HEK293 (cell line): ENCODE measurements around the gene PLCB1.

Source experiments
- CTCF ChIA-PET: fragments of 350-600 bp; formaldehyde crosslinking; extraction: SDS; loops from one replicate; lab custom pipeline; 2021; ENCODE audit warnings: antibody characterized with exemption; lab: Yijun Ruan, JAX
- POLR2A ChIA-PET: fragments of 300-600 bp; formaldehyde crosslinking; extraction: SDS; loops from one replicate; lab custom pipeline; 2020; ENCODE audit warnings: antibody characterized with exemption, inconsistent platforms; lab: Yijun Ruan, JAX
- H3K27ac ChIP-seq: fragments of 200-500 bp; sonication (Bioruptor generic); 2 replicates; pipeline ENCODE4 v1.5.1; 2014; ENCODE audit warnings: low read depth, low read length, control low read depth, inconsistent platforms; ENCODE audit errors: extremely low read depth
- H3K36me3 ChIP-seq, 2 experiments: fragments of 200-500 bp in 1 of 2; sonication (Bioruptor generic) in 1 of 2; 1 replicate in 1 of 2; 2 replicates in 1 of 2; pipeline ENCODE4 v1.5.1; 2014 to 2017; ENCODE audit warnings: inconsistent platforms in 2 of 2, low read length in 2 of 2; ENCODE audit not compliant: control insufficient read depth in 2 of 2, insufficient read depth in 1 of 2
- H3K4me1 ChIP-seq: fragments of 200-500 bp; sonication (Bioruptor generic); 2 replicates; pipeline ENCODE4 v1.5.1; 2014; ENCODE audit warnings: mild to moderate bottlenecking, low read length, inconsistent platforms; ENCODE audit not compliant: control insufficient read depth, insufficient read depth
- H3K4me3 ChIP-seq: 2 replicates; pipeline ENCODE4 v1.5.1; 2011; ENCODE audit warnings: low read depth, mild to moderate bottlenecking, control low read depth, low read length, moderate library complexity
- H3K9me3 ChIP-seq: fragments of 200-500 bp; sonication (Bioruptor generic); 2 replicates; pipeline ENCODE4 v1.5.1; 2014; ENCODE audit warnings: low read depth, low read length, inconsistent platforms; ENCODE audit not compliant: control insufficient read depth, insufficient read depth
- FEZF1 ChIP-seq: fragments of 450-650 bp; formaldehyde crosslinking; IDR thresholded peaks from 2 replicates; pipeline ENCODE4 v1.5.1; 2016; ENCODE audit warnings: missing biosample characterization, missing genetic modification characterization
- HOXA7 ChIP-seq: sonication (generic); formaldehyde crosslinking; IDR thresholded peaks from 2 replicates; pipeline ENCODE4 v1.8.1; 2022; ENCODE audit warnings: missing genetic modification reagents, borderline replicate concordance
- PRDM1 ChIP-seq: fragments of 450-650 bp; formaldehyde crosslinking; IDR thresholded peaks from 2 replicates; pipeline ENCODE4; 2016; ENCODE audit warnings: missing biosample characterization, missing genetic modification characterization
- REPIN1 ChIP-seq: fragments of 450-650 bp; formaldehyde crosslinking; IDR thresholded peaks from 2 replicates; pipeline ENCODE4 v1.5.1; 2017; ENCODE audit warnings: missing biosample characterization, missing genetic modification characterization, low read depth
- TRIM28 ChIP-seq: IDR thresholded peaks from 2 replicates; pipeline ENCODE4 v1.6.1; 2011; ENCODE audit warnings: low read length, control low read depth, borderline replicate concordance
- ZIC2 ChIP-seq: fragments of 450-650 bp; formaldehyde crosslinking; IDR thresholded peaks from 2 replicates; pipeline ENCODE4 v1.5.1; 2016; ENCODE audit warnings: missing biosample characterization, missing genetic modification characterization
- ZNF132 ChIP-seq: fragments of 450-650 bp; formaldehyde crosslinking; IDR thresholded peaks from 2 replicates; pipeline ENCODE4 v1.5.1; 2017; ENCODE audit warnings: missing biosample characterization, missing genetic modification characterization, borderline replicate concordance
- ZNF174 ChIP-seq: fragments of 450-650 bp; formaldehyde crosslinking; IDR thresholded peaks from 2 replicates; pipeline ENCODE4 v1.5.0; 2017; ENCODE audit warnings: missing biosample characterization, mild to moderate bottlenecking, missing genetic modification characterization
- ZNF214 ChIP-seq: fragments of 450-650 bp; formaldehyde crosslinking; IDR thresholded peaks from 2 replicates; pipeline ENCODE4 v1.5.1; 2017; ENCODE audit warnings: missing biosample characterization, mild to moderate bottlenecking, missing genetic modification characterization, borderline replicate concordance
- ZNF221 ChIP-seq: fragments of 450-650 bp; formaldehyde crosslinking; IDR thresholded peaks from 2 replicates; pipeline ENCODE4 v1.5.1; 2017; ENCODE audit warnings: missing biosample characterization, missing genetic modification characterization, borderline replicate concordance
- ZNF223 ChIP-seq: fragments of 450-650 bp; formaldehyde crosslinking; IDR thresholded peaks from 2 replicates; pipeline ENCODE4 v1.5.1; 2016; ENCODE audit warnings: missing biosample characterization, missing genetic modification characterization
- ZNF416 ChIP-seq: fragments of 450-650 bp; formaldehyde crosslinking; IDR thresholded peaks from 2 replicates; pipeline ENCODE4 v1.5.1; 2016; ENCODE audit warnings: missing biosample characterization, missing genetic modification characterization
- ZNF423 ChIP-seq: fragments of 450-650 bp; formaldehyde crosslinking; IDR thresholded peaks from 2 replicates; pipeline ENCODE4 v1.5.1; 2016; ENCODE audit warnings: missing biosample characterization, missing genetic modification characterization
- ZNF560 ChIP-seq: fragments of 450-650 bp; formaldehyde crosslinking; IDR thresholded peaks from 2 replicates; pipeline ENCODE4 v1.5.1; 2017; ENCODE audit warnings: missing biosample characterization, missing genetic modification characterization, borderline replicate concordance
- ZNF623 ChIP-seq: fragments of 450-650 bp; formaldehyde crosslinking; IDR thresholded peaks from 2 replicates; pipeline ENCODE4 v1.5.1; 2016; ENCODE audit warnings: missing biosample characterization, missing genetic modification characterization
- ZNF76 ChIP-seq: fragments of 450-650 bp; formaldehyde crosslinking; IDR thresholded peaks from 2 replicates; pipeline ENCODE4; 2016; ENCODE audit warnings: low read depth, missing biosample characterization, missing genetic modification characterization, borderline replicate concordance
- ZNF785 ChIP-seq: fragments of 450-650 bp; formaldehyde crosslinking; IDR thresholded peaks from 2 replicates; pipeline ENCODE4 v1.5.1; 2016; ENCODE audit warnings: missing biosample characterization, missing genetic modification characterization
- ZNF837 ChIP-seq: fragments of 450-650 bp; formaldehyde crosslinking; IDR thresholded peaks from 2 replicates; pipeline ENCODE4 v1.5.1; 2016; ENCODE audit warnings: missing biosample characterization, missing genetic modification characterization
- ZSCAN30 ChIP-seq: fragments of 450-650 bp; IDR thresholded peaks from 2 replicates; pipeline ENCODE4 v1.5.1; 2018; ENCODE audit warnings: missing biosample characterization, mild to moderate bottlenecking, missing genetic modification characterization, moderate library complexity
- TF ChIP-seq, protein P1 (sequence below): fragments of 450-650 bp; formaldehyde crosslinking; IDR thresholded peaks from 2 replicates; pipeline ENCODE4 v1.5.1; 2016; ENCODE audit warnings: missing biosample characterization, missing genetic modification characterization
- TF ChIP-seq, protein P2 (sequence below): fragments of 450-650 bp; formaldehyde crosslinking; IDR thresholded peaks from 2 replicates; pipeline ENCODE4 v1.5.1; 2016; ENCODE audit warnings: missing biosample characterization, missing genetic modification characterization, borderline replicate concordance
- TF ChIP-seq, protein P3 (sequence below): fragments of 450-650 bp; formaldehyde crosslinking; IDR thresholded peaks from 2 replicates; pipeline ENCODE4 v1.5.1; 2016; ENCODE audit warnings: missing biosample characterization, missing genetic modification characterization, low read depth

PLCB1 gene

DNA sequence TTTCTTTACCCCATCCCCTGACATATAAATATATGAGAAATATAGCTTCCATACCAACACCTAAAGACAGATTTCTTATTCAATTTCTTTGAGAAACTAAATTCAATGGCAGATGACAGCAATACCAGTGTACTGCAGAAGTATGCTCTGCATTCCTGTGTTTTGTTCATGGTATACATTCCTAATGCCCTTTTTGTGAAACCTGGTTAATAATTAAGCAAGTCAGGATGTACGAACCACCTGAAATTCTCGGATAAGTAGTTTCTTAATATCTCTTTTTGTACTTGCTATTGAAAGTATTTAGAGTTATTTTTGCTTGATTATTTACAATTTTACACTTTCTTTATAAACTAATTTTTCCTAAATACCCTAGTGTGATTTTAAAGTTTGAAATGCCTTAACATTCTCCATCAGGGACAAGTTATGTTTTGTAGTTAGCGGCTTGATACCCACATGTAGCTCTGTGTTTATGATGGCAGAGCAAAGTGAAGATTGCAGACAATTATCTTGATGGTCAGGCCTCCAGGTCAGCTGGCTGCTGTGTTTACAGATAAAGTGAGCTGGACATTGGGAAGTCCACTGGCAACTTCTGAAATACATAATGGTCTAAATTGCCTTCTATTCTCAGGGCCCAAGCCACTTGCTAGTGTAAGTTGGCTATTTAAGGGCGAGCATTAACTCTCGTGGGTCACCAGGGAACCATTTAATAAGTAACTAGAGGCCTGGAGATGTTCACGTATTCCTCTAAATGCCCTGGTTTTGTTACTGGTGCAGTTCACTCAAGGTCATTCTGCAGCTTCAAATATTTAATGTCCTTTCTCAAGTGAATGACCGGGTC lies 58.2 kb downstream of the PLCB1 start:
- Histone ChIP-seq H3K4me3 (no peak overlapping the region), H3K4me1 (no peaks in the 10 kb centered on the region), H3K9me3 (no peaks in the 10 kb centered on the region; the same call in 1 of the 2 replicates), H3K36me3 (no peaks in the 10 kb centered on the region), H3K27ac (no peak overlapping the region)
- no peak for TF ChIP-seq ZNF223 (tag by site-specific recombination)
- no peak for TF ChIP-seq ZNF423 (tag by site-specific recombination)
- no peak for TF ChIP-seq ZSCAN30
- TF ChIP-seq ZNF221 (tag by site-specific recombination) = no peak
- TF ChIP-seq, protein P1, sequence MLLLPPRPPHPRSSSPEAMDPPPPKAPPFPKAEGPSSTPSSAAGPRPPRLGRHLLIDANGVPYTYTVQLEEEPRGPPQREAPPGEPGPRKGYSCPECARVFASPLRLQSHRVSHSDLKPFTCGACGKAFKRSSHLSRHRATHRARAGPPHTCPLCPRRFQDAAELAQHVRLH (tag by site-specific recombination) = no peak
- TF ChIP-seq ZNF785 = no peak
- TF ChIP-seq FEZF1 (tag by site-specific recombination) = no peak
- no peak for TF ChIP-seq PRDM1
- no peak for TF ChIP-seq ZNF76 (tag by site-specific recombination)
- no peak for TF ChIP-seq ZNF214 (tag by site-specific recombination)
- ChIA-PET CTCF (interaction anchor here (0.7 kb wide), 1 partner anchor 49 kb away, joined by 3 read pairs; no protein-coding TSS in a partner anchor), POLR2A (no interaction called here)

DNA sequence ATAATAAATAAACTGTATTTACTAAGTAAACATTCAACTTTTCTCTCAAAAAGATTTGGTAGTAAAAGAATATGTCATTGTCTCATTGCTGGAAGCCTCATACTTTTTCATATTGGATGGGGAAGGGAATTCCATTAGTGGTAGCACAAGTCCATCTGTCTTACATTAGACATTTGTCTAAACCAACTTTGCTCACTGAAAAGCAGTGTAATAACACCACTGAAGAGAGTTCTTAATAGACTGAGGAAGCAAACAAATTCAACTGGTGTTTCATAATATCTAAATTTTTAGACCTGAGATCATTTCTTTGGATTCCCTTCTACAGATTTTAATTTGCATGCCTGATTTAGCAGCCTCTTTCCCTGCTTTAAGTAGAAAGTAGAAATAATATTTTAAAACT lies 62.7 kb downstream of the PLCB1 start:
- Histone ChIP-seq H3K27ac (no peak overlapping the region), H3K9me3 (no peaks in the 10 kb centered on the region; the same call in 1 of the 2 replicates), H3K36me3 (no peaks in the 10 kb centered on the region), H3K4me1 (no peaks in the 10 kb centered on the region), H3K4me3 (no peak overlapping the region)
- TF ChIP-seq TRIM28 (no peak), ZNF785 (no peak), ZNF416 (tag by site-specific recombination) (no peak), ZNF560 (tag by site-specific recombination) (no peak), REPIN1 (no peak)
- ChIA-PET CTCF (no interaction called here), POLR2A (no interaction called here)

DNA sequence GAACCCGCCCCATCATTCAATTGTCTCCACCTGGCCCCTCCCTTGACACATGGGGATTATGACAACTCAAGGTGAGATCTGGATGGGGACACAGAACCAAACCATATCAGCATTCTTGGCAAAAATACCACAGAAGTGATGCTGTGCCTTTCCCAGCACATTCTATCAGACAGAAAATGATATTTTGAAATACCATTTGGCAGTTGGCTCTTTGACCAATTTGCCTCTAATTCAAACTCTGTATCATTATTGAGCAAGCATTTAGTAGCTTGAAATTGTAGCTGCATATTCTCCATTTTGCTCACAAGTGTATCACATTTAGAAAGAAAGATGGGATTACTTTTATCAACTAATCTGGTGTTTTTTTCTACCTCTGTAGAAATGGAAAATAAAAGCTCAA lies 64.0 kb downstream of the PLCB1 start:
- H3K27ac ChIP-seq = no peak overlapping the region
- ChIA-PET CTCF (no interaction called here), POLR2A (no interaction called here)
- no peaks in the 10 kb centered on the region for H3K4me1 ChIP-seq
- H3K4me3 ChIP-seq = no peak overlapping the region
- no peaks in the 10 kb centered on the region for H3K36me3 ChIP-seq
- no peaks in the 10 kb centered on the region; the same call in 1 of the 2 replicates for H3K9me3 ChIP-seq
- TF ChIP-seq HOXA7 (CRISPR knock-in tag) (no peak), ZNF174 (no peak), ZNF623 (tag by site-specific recombination) (no peak), REPIN1 (no peak), ZNF837 (tag by site-specific recombination) (no peak), ZNF132 (tag by site-specific recombination) (no peak), ZIC2 (tag by site-specific recombination) (no peak)
- TF ChIP-seq, protein P2, sequence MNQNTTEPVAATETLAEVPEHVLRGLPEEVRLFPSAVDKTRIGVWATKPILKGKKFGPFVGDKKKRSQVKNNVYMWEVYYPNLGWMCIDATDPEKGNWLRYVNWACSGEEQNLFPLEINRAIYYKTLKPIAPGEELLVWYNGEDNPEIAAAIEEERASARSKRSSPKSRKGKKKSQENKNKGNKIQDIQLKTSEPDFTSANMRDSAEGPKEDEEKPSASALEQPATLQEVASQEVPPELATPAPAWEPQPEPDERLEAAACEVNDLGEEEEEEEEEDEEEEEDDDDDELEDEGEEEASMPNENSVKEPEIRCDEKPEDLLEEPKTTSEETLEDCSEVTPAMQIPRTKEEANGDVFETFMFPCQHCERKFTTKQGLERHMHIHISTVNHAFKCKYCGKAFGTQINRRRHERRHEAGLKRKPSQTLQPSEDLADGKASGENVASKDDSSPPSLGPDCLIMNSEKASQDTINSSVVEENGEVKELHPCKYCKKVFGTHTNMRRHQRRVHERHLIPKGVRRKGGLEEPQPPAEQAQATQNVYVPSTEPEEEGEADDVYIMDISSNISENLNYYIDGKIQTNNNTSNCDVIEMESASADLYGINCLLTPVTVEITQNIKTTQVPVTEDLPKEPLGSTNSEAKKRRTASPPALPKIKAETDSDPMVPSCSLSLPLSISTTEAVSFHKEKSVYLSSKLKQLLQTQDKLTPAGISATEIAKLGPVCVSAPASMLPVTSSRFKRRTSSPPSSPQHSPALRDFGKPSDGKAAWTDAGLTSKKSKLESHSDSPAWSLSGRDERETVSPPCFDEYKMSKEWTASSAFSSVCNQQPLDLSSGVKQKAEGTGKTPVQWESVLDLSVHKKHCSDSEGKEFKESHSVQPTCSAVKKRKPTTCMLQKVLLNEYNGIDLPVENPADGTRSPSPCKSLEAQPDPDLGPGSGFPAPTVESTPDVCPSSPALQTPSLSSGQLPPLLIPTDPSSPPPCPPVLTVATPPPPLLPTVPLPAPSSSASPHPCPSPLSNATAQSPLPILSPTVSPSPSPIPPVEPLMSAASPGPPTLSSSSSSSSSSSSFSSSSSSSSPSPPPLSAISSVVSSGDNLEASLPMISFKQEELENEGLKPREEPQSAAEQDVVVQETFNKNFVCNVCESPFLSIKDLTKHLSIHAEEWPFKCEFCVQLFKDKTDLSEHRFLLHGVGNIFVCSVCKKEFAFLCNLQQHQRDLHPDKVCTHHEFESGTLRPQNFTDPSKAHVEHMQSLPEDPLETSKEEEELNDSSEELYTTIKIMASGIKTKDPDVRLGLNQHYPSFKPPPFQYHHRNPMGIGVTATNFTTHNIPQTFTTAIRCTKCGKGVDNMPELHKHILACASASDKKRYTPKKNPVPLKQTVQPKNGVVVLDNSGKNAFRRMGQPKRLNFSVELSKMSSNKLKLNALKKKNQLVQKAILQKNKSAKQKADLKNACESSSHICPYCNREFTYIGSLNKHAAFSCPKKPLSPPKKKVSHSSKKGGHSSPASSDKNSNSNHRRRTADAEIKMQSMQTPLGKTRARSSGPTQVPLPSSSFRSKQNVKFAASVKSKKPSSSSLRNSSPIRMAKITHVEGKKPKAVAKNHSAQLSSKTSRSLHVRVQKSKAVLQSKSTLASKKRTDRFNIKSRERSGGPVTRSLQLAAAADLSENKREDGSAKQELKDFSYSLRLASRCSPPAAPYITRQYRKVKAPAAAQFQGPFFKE = no peak
- TF ChIP-seq, protein P3, sequence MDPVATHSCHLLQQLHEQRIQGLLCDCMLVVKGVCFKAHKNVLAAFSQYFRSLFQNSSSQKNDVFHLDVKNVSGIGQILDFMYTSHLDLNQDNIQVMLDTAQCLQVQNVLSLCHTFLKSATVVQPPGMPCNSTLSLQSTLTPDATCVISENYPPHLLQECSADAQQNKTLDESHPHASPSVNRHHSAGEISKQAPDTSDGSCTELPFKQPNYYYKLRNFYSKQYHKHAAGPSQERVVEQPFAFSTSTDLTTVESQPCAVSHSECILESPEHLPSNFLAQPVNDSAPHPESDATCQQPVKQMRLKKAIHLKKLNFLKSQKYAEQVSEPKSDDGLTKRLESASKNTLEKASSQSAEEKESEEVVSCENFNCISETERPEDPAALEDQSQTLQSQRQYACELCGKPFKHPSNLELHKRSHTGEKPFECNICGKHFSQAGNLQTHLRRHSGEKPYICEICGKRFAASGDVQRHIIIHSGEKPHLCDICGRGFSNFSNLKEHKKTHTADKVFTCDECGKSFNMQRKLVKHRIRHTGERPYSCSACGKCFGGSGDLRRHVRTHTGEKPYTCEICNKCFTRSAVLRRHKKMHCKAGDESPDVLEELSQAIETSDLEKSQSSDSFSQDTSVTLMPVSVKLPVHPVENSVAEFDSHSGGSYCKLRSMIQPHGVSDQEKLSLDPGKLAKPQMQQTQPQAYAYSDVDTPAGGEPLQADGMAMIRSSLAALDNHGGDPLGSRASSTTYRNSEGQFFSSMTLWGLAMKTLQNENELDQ = no peak
